SK-N-SH (cell line): ENCODE results near the gene FFAR4. TPM values are rescaled to one million over a fixed set of nuclear protein-coding genes. Genes with fewer than 3 reads are reported as not detected.

Source experiments
- CTCF ChIA-PET: fragments of 300-600, 350-600 bp; formaldehyde crosslinking; extraction: SDS; loops from one replicate; lab custom pipeline; 2021; lab: Yijun Ruan, JAX
- POLR2A ChIA-PET: fragments of 350-600 bp; sonication (Branson Sonifier 250); formaldehyde crosslinking; extraction: SDS; loops from one replicate; lab custom pipeline; 2020; ENCODE audit warnings: antibody characterized with exemption, inconsistent platforms; lab: Yijun Ruan, JAX
- DNase-seq: peaks from one replicate; pipeline ENCODE4 v3.0.0; 2012
- H2AFZ ChIP-seq: fragments of 200-600 bp; sonication (generic); 2 replicates; pipeline ENCODE4 v1.8.1; 2016; ENCODE audit warnings: antibody characterized with exemption, mild to moderate bottlenecking, low read depth
- H3F3A ChIP-seq: fragments of 200-600 bp; sonication (generic); replicated peaks from 2 replicates; pipeline ENCODE3; 2016; ENCODE audit warnings: antibody characterized with exemption, mild to moderate bottlenecking; ENCODE audit not compliant: insufficient read depth
- H3K27ac ChIP-seq, 2 experiments: fragments of 200-500 bp in 1 of 2; fragments of 200-600 bp in 1 of 2; sonication (Bioruptor generic) in 1 of 2; sonication (generic), shearing (Covaris generic) in 1 of 2; 2 replicates each; pipeline versions ENCODE4 v1.5.1 to v1.6.1; 2014 to 2016; ENCODE audit warnings: low read depth in 2 of 2, inconsistent platforms in 1 of 2, low read length in 1 of 2, mild to moderate bottlenecking in 1 of 2, mixed read lengths in 1 of 2
- H3K27me3 ChIP-seq: fragments of 200-600 bp; sonication (generic), shearing (Covaris generic); 2 replicates; pipeline ENCODE4 v1.6.1; 2016; ENCODE audit warnings: mixed run types; ENCODE audit not compliant: insufficient read depth
- H3K36me3 ChIP-seq, 2 experiments: fragments of 200-500 bp in 1 of 2; fragments of 200-600 bp in 1 of 2; sonication (Bioruptor generic) in 1 of 2; sonication (generic) in 1 of 2; replicated peaks in 1 of 2; 2 replicates each; pipeline versions ENCODE3 to v1.5.1; 2014 to 2016; ENCODE audit warnings: low read length in 1 of 2, mild to moderate bottlenecking in 1 of 2; ENCODE audit not compliant: insufficient read depth in 2 of 2, control insufficient read depth in 1 of 2
- H3K4me1 ChIP-seq, 2 experiments: fragments of 200-500 bp in 1 of 2; fragments of 200-600 bp in 1 of 2; sonication (Bioruptor generic) in 1 of 2; sonication (generic), shearing (Covaris generic) in 1 of 2; 2 replicates each; pipeline versions ENCODE4 v1.5.1 to v1.6.1; 2014 to 2016; ENCODE audit warnings: low read depth in 1 of 2, low read length in 1 of 2, mixed run types in 1 of 2; ENCODE audit not compliant: insufficient read depth in 2 of 2, control insufficient read depth in 1 of 2
- H3K4me2 ChIP-seq: fragments of 200-600 bp; sonication (generic), shearing (Covaris generic); 2 replicates; pipeline ENCODE4 v1.6.1; 2017; ENCODE audit warnings: mixed run types
- H3K4me3 ChIP-seq, 2 experiments: fragments of 200-500 bp in 1 of 2; fragments of 200-600 bp in 1 of 2; sonication (Bioruptor generic) in 1 of 2; sonication (generic), shearing (Covaris generic) in 1 of 2; 2 replicates each; pipeline versions ENCODE4 v1.5.1 to v1.8.1; 2014 to 2016; ENCODE audit warnings: low read depth in 2 of 2, inconsistent platforms in 1 of 2, low read length in 1 of 2, mild to moderate bottlenecking in 1 of 2, mixed read lengths in 1 of 2, moderate library complexity in 1 of 2
- H3K79me2 ChIP-seq: fragments of 200-600 bp; sonication (generic); 2 replicates; pipeline ENCODE4 v1.8.1; 2017; ENCODE audit warnings: mild to moderate bottlenecking; ENCODE audit not compliant: insufficient read depth
- H3K9ac ChIP-seq: fragments of 200-600 bp; sonication (generic); 2 replicates; pipeline ENCODE4 v1.6.1; 2017; ENCODE audit warnings: mixed run types
- H3K9me2 ChIP-seq: fragments of 200-600 bp; sonication (generic); 2 replicates; pipeline ENCODE4 v1.6.1; 2017; ENCODE audit warnings: mixed run types
- H3K9me3 ChIP-seq: fragments of 200-600 bp; sonication (generic); 2 replicates; pipeline ENCODE4 v1.6.1; 2017; ENCODE audit warnings: mixed run types, mild to moderate bottlenecking, moderate library complexity
- H4K20me1 ChIP-seq: fragments of 200-600 bp; sonication (generic); 2 replicates; pipeline ENCODE4 v1.6.1; 2017; ENCODE audit warnings: mild to moderate bottlenecking, mixed run types; ENCODE audit not compliant: insufficient read depth
- CHD2 ChIP-seq: fragments of 150-350 bp; IDR thresholded peaks from 2 replicates; pipeline ENCODE4 v1.6.1; 2018; ENCODE audit warnings: low read length; ENCODE audit not compliant: partially characterized antibody
- ELF1 ChIP-seq: IDR thresholded peaks from 2 replicates; pipeline ENCODE4 v1.4.0; 2012
- EZH2phosphoT487 ChIP-seq: fragments of 200-600 bp; sonication (generic); IDR thresholded peaks from 2 replicates; pipeline ENCODE4 v1.6.1; 2017; ENCODE audit warnings: low read depth, mixed run types, mild to moderate bottlenecking, antibody characterized with exemption, moderate library complexity, borderline replicate concordance
- FOXM1 ChIP-seq: IDR thresholded peaks from 2 replicates; pipeline ENCODE4 v1.4.0; 2012; ENCODE audit warnings: low read depth, mild to moderate bottlenecking
- GATA2 ChIP-seq: sonication (generic); formaldehyde crosslinking; IDR thresholded peaks from 2 replicates; pipeline ENCODE4 v1.5.0; 2020; ENCODE audit warnings: mild to moderate bottlenecking, missing genetic modification reagents
- JUND ChIP-seq: IDR thresholded peaks from 2 replicates; pipeline ENCODE4 v1.4.0; 2012
- MXI1 ChIP-seq: IDR thresholded peaks from 2 replicates; pipeline ENCODE4 v1.6.1; 2012; ENCODE audit warnings: mild to moderate bottlenecking, low read depth, low read length, improper control_type of control experiment
- NRF1 ChIP-seq: IDR thresholded peaks from 2 replicates; pipeline ENCODE4 v1.6.1; 2012; ENCODE audit warnings: low read depth, mild to moderate bottlenecking, low read length
- POLR2AphosphoS5 ChIP-seq: IDR thresholded peaks from 2 replicates; pipeline ENCODE4 v1.6.1; 2012; ENCODE audit warnings: low read depth, low read length
- RCOR1 ChIP-seq: fragments of 150-350 bp; IDR thresholded peaks from 2 replicates; pipeline ENCODE4 v1.6.1; 2017; ENCODE audit warnings: antibody characterized with exemption, low read length
- RFX5 ChIP-seq: IDR thresholded peaks from 2 replicates; pipeline ENCODE4 v1.6.1; 2012; ENCODE audit warnings: mild to moderate bottlenecking, improper control_type of control experiment, low read length
- RXRA ChIP-seq: IDR thresholded peaks from 2 replicates; pipeline ENCODE4 v1.4.0; 2012; ENCODE audit warnings: low read depth, mild to moderate bottlenecking, borderline replicate concordance
- TAF1 ChIP-seq: IDR thresholded peaks from 2 replicates; pipeline ENCODE4 v1.6.1; 2012; ENCODE audit warnings: low read depth, mild to moderate bottlenecking, low read length, moderate library complexity, borderline replicate concordance
- TEAD4 ChIP-seq: IDR thresholded peaks from 2 replicates; pipeline ENCODE4 v1.4.0; 2012; ENCODE audit warnings: mild to moderate bottlenecking, borderline replicate concordance; ENCODE audit not compliant: insufficient read depth
- YY1 ChIP-seq: IDR thresholded peaks from 2 replicates; pipeline ENCODE4 v1.4.0; 2012; ENCODE audit warnings: low read depth, mild to moderate bottlenecking
- WGBS: methylation state at CpG from one replicate; pipeline ENCODE4 v1.1.6; 2017; ENCODE audit warnings: low lambda C conversion rate; 5-methylcytosine and 5-hydroxymethylcytosine counted together
- polyA plus RNA-seq, 3 experiments: library from polyadenylated mRNA; depleted of rRNA; stranded (reverse); fragments of >200 nt; gene quantifications; 2 replicates each; pipeline ENCODE4 v1.2.3, GENCODE V29; 2012
- TF ChIP-seq, protein P1 (sequence below): IDR thresholded peaks from 2 replicates; pipeline ENCODE4 v1.4.0; 2012; ENCODE audit warnings: low read depth, borderline replicate concordance
- TF ChIP-seq, protein P2 (sequence below): IDR thresholded peaks from 2 replicates; pipeline ENCODE4 v1.6.1; 2012; ENCODE audit warnings: mild to moderate bottlenecking, low read depth, low read length, moderate library complexity
- TF ChIP-seq, protein P3 (sequence below): fragments of 150-350 bp; IDR thresholded peaks from 2 replicates; pipeline ENCODE4 v1.6.1; 2017; ENCODE audit warnings: antibody characterized with exemption, low read length, low read depth, borderline replicate concordance

The FFAR4 gene
- polyA plus RNA-seq, 1 of the 3 experiments (the other 2 are of a cell fraction): not detected

DNA sequence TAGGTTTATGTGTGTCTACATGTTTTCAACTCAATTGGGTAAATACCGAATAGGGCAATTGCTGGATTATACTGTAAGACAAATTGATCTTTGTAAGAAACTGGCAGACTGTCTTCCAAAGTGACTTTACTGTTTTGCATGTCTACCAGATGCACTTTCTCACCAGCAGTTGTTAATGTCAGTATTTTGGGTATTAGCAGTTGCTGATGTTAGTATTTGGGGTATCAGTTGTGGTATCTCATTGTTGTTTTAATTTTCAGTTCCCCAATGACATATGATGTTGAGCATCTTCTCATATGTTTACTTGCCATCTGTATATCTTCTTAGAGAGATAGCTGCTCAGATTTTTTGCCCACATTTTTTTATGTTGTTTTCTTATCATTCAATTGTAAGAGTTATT, 56.5 kb downstream of the FFAR4 start:
- no peaks in the 10 kb centered on the region for H3K36me3 ChIP-seq
- ChIA-PET POLR2A (no interaction called here), CTCF (interaction anchor here (0.8 kb wide), 1 partner anchor 68 kb away, joined by 3 read pairs; no protein-coding TSS in a partner anchor)
- no peaks in the 10 kb centered on the region for H3K79me2 ChIP-seq
- 80% methylated on average over 1 of the region's 1 CpG for WGBS
- H2AFZ ChIP-seq: no peak overlapping the region
- H3K9ac ChIP-seq: no peak overlapping the region
- H3K27me3 ChIP-seq: no peaks in the 10 kb centered on the region; the same call in 1 of the 2 replicates
- no peaks in the 10 kb centered on the region for H3K9me2 ChIP-seq
- no peak for TF ChIP-seq RXRA
- TF ChIP-seq, protein P1, sequence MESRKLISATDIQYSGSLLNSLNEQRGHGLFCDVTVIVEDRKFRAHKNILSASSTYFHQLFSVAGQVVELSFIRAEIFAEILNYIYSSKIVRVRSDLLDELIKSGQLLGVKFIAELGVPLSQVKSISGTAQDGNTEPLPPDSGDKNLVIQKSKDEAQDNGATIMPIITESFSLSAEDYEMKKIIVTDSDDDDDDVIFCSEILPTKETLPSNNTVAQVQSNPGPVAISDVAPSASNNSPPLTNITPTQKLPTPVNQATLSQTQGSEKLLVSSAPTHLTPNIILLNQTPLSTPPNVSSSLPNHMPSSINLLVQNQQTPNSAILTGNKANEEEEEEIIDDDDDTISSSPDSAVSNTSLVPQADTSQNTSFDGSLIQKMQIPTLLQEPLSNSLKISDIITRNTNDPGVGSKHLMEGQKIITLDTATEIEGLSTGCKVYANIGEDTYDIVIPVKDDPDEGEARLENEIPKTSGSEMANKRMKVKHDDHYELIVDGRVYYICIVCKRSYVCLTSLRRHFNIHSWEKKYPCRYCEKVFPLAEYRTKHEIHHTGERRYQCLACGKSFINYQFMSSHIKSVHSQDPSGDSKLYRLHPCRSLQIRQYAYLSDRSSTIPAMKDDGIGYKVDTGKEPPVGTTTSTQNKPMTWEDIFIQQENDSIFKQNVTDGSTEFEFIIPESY: no peak
- no peak for TF ChIP-seq RFX5
- TF ChIP-seq FOXM1: no peak
- no peak for TF ChIP-seq YY1
- TF ChIP-seq JUND: no peak
- no peak for TF ChIP-seq MXI1
- no peak for TF ChIP-seq ELF1
- TF ChIP-seq GATA2: no peak
- TF ChIP-seq POLR2AphosphoS5: no peak
- TF ChIP-seq RCOR1: no peak
- no peak for TF ChIP-seq NRF1
- TF ChIP-seq, protein P2, sequence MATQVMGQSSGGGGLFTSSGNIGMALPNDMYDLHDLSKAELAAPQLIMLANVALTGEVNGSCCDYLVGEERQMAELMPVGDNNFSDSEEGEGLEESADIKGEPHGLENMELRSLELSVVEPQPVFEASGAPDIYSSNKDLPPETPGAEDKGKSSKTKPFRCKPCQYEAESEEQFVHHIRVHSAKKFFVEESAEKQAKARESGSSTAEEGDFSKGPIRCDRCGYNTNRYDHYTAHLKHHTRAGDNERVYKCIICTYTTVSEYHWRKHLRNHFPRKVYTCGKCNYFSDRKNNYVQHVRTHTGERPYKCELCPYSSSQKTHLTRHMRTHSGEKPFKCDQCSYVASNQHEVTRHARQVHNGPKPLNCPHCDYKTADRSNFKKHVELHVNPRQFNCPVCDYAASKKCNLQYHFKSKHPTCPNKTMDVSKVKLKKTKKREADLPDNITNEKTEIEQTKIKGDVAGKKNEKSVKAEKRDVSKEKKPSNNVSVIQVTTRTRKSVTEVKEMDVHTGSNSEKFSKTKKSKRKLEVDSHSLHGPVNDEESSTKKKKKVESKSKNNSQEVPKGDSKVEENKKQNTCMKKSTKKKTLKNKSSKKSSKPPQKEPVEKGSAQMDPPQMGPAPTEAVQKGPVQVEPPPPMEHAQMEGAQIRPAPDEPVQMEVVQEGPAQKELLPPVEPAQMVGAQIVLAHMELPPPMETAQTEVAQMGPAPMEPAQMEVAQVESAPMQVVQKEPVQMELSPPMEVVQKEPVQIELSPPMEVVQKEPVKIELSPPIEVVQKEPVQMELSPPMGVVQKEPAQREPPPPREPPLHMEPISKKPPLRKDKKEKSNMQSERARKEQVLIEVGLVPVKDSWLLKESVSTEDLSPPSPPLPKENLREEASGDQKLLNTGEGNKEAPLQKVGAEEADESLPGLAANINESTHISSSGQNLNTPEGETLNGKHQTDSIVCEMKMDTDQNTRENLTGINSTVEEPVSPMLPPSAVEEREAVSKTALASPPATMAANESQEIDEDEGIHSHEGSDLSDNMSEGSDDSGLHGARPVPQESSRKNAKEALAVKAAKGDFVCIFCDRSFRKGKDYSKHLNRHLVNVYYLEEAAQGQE: no peak
- no peak for TF ChIP-seq CHD2
- TF ChIP-seq, protein P3, sequence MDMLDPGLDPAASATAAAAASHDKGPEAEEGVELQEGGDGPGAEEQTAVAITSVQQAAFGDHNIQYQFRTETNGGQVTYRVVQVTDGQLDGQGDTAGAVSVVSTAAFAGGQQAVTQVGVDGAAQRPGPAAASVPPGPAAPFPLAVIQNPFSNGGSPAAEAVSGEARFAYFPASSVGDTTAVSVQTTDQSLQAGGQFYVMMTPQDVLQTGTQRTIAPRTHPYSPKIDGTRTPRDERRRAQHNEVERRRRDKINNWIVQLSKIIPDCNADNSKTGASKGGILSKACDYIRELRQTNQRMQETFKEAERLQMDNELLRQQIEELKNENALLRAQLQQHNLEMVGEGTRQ: no peak
- no peak for TF ChIP-seq TAF1
- no peak for TF ChIP-seq TEAD4
- no peak for TF ChIP-seq EZH2phosphoT487
- no peaks in the 10 kb centered on the region for H3F3A ChIP-seq
- H3K27ac ChIP-seq: no peak overlapping the region
- no peaks in the 10 kb centered on the region for H3K4me1 ChIP-seq
- DNase-seq: no peak
- H3K9me3 ChIP-seq: no peaks in the 10 kb centered on the region
- no peak overlapping the region for H3K4me2 ChIP-seq
- no peak overlapping the region for H3K4me3 ChIP-seq
- no peaks in the 10 kb centered on the region for H4K20me1 ChIP-seq
